ENCODE measurements around the gene KRT13. TPM values are rescaled to one million over a fixed set of nuclear protein-coding genes. Genes with fewer than 3 reads are reported as not detected.

The KRT13 gene
- polyA plus RNA-seq, result not detected in 2 replicates

GRCh38 chr17:41505007-41505808 is at the start of gene KRT13:
TSS of gene KRT13 (minus strand) at chr17:41505612. CDS start at chr17:41505550, 62 bp downstream.

GRCh38 chr17:41518789-41519449 is 13.5 kb upstream of the KRT13 start, which contains the start of gene KRT15:
TSS of gene KRT15 (minus strand) at chr17:41518890. CDS start at chr17:41518827, 63 bp downstream.

GRCh38 chr17:41489531-41489930 is 15.9 kb downstream of the KRT13 start, which contains the start of gene KRT36:
TSS of gene KRT36 (minus strand) at chr17:41489910. CDS start at chr17:41489864, 46 bp downstream.

GRCh38 chr17:41481036-41481435 is 24.4 kb downstream of the KRT13 start, which contains the start of gene KRT35:
TSS of gene KRT35 (minus strand) at chr17:41481151. CDS start at chr17:41481097, 54 bp downstream.

GRCh38 chr17:41466988-41467387 is 38.4 kb downstream of the KRT13 start, which contains the start of gene KRT32:
TSS of gene KRT32 (minus strand) at chr17:41467386. CDS start at chr17:41467325, 61 bp downstream.

Other genes with a start within 250 kb of the KRT13 start
- not detected in 2 replicates for gene KRTAP9-6, start 240.2 kb downstream of the KRT13 start, polyA plus RNA-seq
- gene KRTAP9-7, start 229.9 kb downstream of the KRT13 start, polyA plus RNA-seq, result not detected in 2 replicates
- not detected in 2 replicates for gene KRTAP29-1, start 202.8 kb downstream of the KRT13 start, polyA plus RNA-seq
- not detected in 2 replicates for gene KRTAP16-1, start 196.3 kb downstream of the KRT13 start, polyA plus RNA-seq
- not detected in 2 replicates for gene KRTAP17-1, start 189.9 kb downstream of the KRT13 start, polyA plus RNA-seq
- gene KRT33A, start 154.8 kb downstream of the KRT13 start, polyA plus RNA-seq, result not detected in 2 replicates
- not detected in 2 replicates for gene KRT33B, start 135.8 kb downstream of the KRT13 start, polyA plus RNA-seq
- not detected in 2 replicates for gene KRT34, start 123.3 kb downstream of the KRT13 start, polyA plus RNA-seq
- 2.2 TPM in 1 of 2 replicates, not detected in the other for gene KRT31, start 108.0 kb downstream of the KRT13 start, polyA plus RNA-seq
- not detected in 2 replicates for gene KRT37, start 81.0 kb downstream of the KRT13 start, polyA plus RNA-seq
- gene KRT38, start 64.6 kb downstream of the KRT13 start, polyA plus RNA-seq, result not detected in 2 replicates
- gene KRT32, start 38.2 kb downstream of the KRT13 start, polyA plus RNA-seq, result not detected in 2 replicates
- gene KRT35, start 24.5 kb downstream of the KRT13 start, polyA plus RNA-seq, result not detected in 2 replicates
- gene KRT36, start 15.7 kb downstream of the KRT13 start, polyA plus RNA-seq, result not detected in 2 replicates
- not detected in 2 replicates for gene KRT15, start 13.3 kb upstream of the KRT13 start, polyA plus RNA-seq
- gene KRT19, start 22.7 kb upstream of the KRT13 start, polyA plus RNA-seq, result not detected in 2 replicates
- not detected in 2 replicates for gene KRT9, start 66.4 kb upstream of the KRT13 start, polyA plus RNA-seq
- not detected in 2 replicates for gene KRT14, start 81.3 kb upstream of the KRT13 start, polyA plus RNA-seq
- gene KRT16, start 107.2 kb upstream of the KRT13 start, polyA plus RNA-seq, result 0.52 and 0.63 TPM in 2 replicates
- gene KRT17, start 119.0 kb upstream of the KRT13 start, polyA plus RNA-seq, result 10.7 and 38.0 TPM in 2 replicates
- gene EIF1, start 183.3 kb upstream of the KRT13 start, polyA plus RNA-seq, result 1,476 and 1,572 TPM in 2 replicates
- gene GAST, start 206.7 kb upstream of the KRT13 start, polyA plus RNA-seq, result not detected in 2 replicates
- gene HAP1, start 229.0 kb upstream of the KRT13 start, polyA plus RNA-seq, result 0.27 and 1.7 TPM in 2 replicates